KMS-11 (cell line): ENCODE results near the gene CRISPLD2.

Experiments used
- H2AFZ ChIP-seq: fragments of 200-600 bp; sonication (generic); 2 replicates; pipeline ENCODE4 v1.6.1; 2016; ENCODE audit warnings: antibody characterized with exemption, mixed run types, low read depth
- H3K27ac ChIP-seq: fragments of 200-600 bp; sonication (generic); 2 replicates; pipeline ENCODE4 v1.6.1; 2016; ENCODE audit warnings: mild to moderate bottlenecking, mixed run types
- H3K27me3 ChIP-seq: fragments of 200-600 bp; sonication (generic); 2 replicates; pipeline ENCODE4 v1.6.1; 2017; ENCODE audit warnings: mild to moderate bottlenecking, low read depth, mixed run types, moderate library complexity; ENCODE audit not compliant: insufficient read depth
- H3K36me3 ChIP-seq: fragments of 200-600 bp; sonication (generic); 2 replicates; pipeline ENCODE4 v1.6.1; 2017; ENCODE audit warnings: mild to moderate bottlenecking, mixed run types; ENCODE audit not compliant: insufficient read depth
- H3K4me1 ChIP-seq: fragments of 200-600 bp; sonication (generic); 2 replicates; pipeline ENCODE4 v1.6.1; 2016; ENCODE audit warnings: mild to moderate bottlenecking, low read depth, mixed run types; ENCODE audit not compliant: poor library complexity, severe bottlenecking
- H3K4me2 ChIP-seq: fragments of 200-600 bp; sonication (generic); 2 replicates; pipeline ENCODE4 v1.7.0; 2016; ENCODE audit warnings: mild to moderate bottlenecking, mixed run types
- H3K4me3 ChIP-seq: fragments of 200-600 bp; sonication (generic); IDR thresholded peaks from 2 replicates; pipeline ENCODE4 v1.6.1; 2017; ENCODE audit warnings: low read depth, low read length, mixed read lengths; ENCODE audit not compliant: insufficient read depth
- H3K79me2 ChIP-seq: fragments of 200-600 bp; sonication (generic); 2 replicates; pipeline ENCODE4 v1.6.1; 2016; ENCODE audit warnings: low read depth, mixed run types; ENCODE audit not compliant: insufficient read depth
- H3K9ac ChIP-seq: fragments of 200-600 bp; sonication (generic); 2 replicates; pipeline ENCODE4 v1.6.1; 2016; ENCODE audit warnings: mild to moderate bottlenecking, mixed run types
- H4K20me1 ChIP-seq: fragments of 200-600 bp; sonication (generic); 2 replicates; pipeline ENCODE4 v1.6.1; 2016; ENCODE audit warnings: mild to moderate bottlenecking, mixed run types; ENCODE audit not compliant: insufficient read depth
- TF ChIP-seq, protein P1 (sequence below): fragments of 200-600 bp; sonication (generic); conservative IDR thresholded peaks from 2 replicates; pipeline ENCODE4 v1.6.1; 2017; ENCODE audit warnings: low read depth, mild to moderate bottlenecking, antibody characterized with exemption, low read length, moderate library complexity, mixed read lengths

CRISPLD2 gene

DNA sequence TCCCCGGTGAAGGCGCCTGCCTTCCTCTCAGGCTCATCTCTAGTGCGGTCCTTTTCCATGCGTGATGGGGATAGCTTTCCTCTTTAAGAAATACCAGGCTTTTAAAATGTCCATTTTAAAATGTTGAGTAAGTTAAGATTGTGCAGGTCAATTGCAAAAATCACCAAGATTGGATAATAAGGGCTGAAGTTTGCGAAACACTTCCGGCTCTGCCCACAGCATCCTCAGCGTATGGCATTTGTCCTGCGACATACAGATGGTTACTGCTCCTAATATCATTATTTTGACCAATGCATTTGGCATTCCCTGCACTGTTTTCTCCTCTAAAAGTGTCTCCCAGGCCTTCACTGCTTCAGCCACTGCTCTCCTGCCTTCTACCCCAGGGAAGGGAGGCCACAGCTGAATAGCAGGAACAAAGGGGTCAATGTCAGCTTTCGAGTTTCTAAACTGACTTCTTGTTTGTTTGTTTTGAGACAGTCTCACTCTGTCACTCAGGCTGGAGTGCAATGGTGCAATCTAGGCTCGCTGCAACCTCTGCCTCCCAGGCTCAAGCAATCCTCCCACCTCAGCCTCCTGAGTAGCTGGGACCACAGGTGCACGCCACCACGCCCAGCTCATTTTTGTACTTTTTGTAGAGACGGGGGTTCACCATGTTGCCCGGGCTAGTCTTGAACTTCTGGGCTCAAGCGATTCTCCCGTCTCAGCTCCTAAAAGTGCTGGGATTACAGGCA lies 91.9 kb downstream of the CRISPLD2 start:
- Histone ChIP-seq H3K27me3 (peaks cover 88% of the 10 kb centered on the region), H3K4me1 (no peaks in the 10 kb centered on the region), H3K4me3 (no peak overlapping the region), H3K9ac (no peak overlapping the region), H2AFZ (no peak overlapping the region), H3K27ac (no peak overlapping the region), H3K79me2 (no peaks in the 10 kb centered on the region), H3K4me2 (no peak overlapping the region), H3K36me3 (no peaks in the 10 kb centered on the region), H4K20me1 (no peaks in the 10 kb centered on the region)
- TF ChIP-seq, protein P1, sequence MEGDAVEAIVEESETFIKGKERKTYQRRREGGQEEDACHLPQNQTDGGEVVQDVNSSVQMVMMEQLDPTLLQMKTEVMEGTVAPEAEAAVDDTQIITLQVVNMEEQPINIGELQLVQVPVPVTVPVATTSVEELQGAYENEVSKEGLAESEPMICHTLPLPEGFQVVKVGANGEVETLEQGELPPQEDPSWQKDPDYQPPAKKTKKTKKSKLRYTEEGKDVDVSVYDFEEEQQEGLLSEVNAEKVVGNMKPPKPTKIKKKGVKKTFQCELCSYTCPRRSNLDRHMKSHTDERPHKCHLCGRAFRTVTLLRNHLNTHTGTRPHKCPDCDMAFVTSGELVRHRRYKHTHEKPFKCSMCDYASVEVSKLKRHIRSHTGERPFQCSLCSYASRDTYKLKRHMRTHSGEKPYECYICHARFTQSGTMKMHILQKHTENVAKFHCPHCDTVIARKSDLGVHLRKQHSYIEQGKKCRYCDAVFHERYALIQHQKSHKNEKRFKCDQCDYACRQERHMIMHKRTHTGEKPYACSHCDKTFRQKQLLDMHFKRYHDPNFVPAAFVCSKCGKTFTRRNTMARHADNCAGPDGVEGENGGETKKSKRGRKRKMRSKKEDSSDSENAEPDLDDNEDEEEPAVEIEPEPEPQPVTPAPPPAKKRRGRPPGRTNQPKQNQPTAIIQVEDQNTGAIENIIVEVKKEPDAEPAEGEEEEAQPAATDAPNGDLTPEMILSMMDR, result no peak

DNA sequence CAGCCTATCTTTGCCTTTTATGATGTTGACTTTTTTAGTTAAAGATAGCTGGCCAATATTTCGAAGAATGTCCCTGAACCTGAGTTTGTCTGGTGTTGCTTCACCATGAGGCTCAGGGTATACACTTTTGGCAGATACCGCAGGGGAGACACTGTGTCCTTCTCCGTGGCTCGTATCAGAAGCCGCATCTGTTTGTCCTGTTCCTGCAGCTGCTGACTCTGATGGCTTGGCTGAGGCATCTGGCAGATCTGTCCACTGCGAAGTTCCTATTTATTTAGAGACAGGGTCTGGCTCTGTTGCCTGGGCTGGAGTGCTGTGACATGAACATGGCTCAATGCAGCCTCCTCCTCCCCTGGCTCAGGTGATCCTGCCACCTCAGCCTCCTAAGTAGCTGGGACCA lies 93.5 kb downstream of the CRISPLD2 start:
- no peaks in the 10 kb centered on the region for H3K79me2 ChIP-seq
- H3K9ac ChIP-seq, result no peak overlapping the region
- H4K20me1 ChIP-seq, result no peaks in the 10 kb centered on the region
- H2AFZ ChIP-seq, result no peak overlapping the region
- no peak overlapping the region for H3K4me3 ChIP-seq
- H3K4me1 ChIP-seq, result no peaks in the 10 kb centered on the region
- H3K4me2 ChIP-seq, result no peak overlapping the region
- no peak overlapping the region for H3K27ac ChIP-seq
- peaks cover 88% of the 10 kb centered on the region for H3K27me3 ChIP-seq
- no peaks in the 10 kb centered on the region for H3K36me3 ChIP-seq
- TF ChIP-seq, protein P1, result no peak

DNA sequence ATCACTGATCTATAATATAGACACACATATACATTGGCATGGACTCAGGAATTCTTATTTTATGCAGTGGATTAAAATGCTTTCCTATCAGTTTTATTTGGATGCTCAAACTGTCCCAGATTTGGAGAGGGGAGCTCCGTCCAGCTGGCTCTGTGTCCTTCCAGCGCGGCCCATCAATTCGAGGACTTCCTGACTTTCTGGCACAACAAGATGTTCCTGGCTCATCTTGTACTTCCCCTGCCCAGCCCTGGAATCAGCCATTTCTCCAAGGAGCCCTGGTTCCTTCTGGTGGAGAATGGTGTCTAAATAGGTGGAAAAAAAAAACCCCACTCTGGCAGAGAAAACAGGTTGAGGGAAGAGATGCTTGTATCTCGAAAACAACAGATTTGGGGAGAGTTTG lies 94.5 kb downstream of the CRISPLD2 start:
- TF ChIP-seq, protein P1, result no peak
- no peak overlapping the region for H2AFZ ChIP-seq
- H3K9ac ChIP-seq, result no peak overlapping the region
- no peaks in the 10 kb centered on the region for H3K4me1 ChIP-seq
- H3K36me3 ChIP-seq, result no peaks in the 10 kb centered on the region
- H3K27ac ChIP-seq, result no peak overlapping the region
- H3K79me2 ChIP-seq, result no peaks in the 10 kb centered on the region
- no peak overlapping the region for H3K4me3 ChIP-seq
- peaks cover 87% of the 10 kb centered on the region for H3K27me3 ChIP-seq
- no peaks in the 10 kb centered on the region for H4K20me1 ChIP-seq
- H3K4me2 ChIP-seq, result no peak overlapping the region

DNA sequence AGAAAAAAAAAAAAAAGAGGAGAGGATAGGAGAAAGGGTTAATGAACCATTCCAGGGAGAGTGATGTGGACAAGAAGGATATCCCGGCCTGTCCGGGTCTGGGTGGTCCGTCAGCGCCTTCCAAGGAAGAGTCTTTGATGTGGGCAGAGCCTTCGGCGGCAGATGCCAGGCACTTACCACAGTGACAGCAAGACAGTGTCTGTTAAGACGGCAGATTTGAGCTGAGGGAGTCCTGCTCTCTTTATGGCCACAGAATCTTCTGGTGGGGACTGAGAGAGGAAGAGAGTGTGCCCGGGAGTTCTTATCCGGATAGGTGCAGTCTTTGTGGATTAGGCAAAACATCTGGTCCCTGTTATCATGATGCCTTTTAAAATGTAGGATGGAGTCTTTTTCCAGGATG lies 96.4 kb downstream of the CRISPLD2 start:
- Histone ChIP-seq H4K20me1 (no peaks in the 10 kb centered on the region), H3K36me3 (no peaks in the 10 kb centered on the region), H3K4me1 (no peaks in the 10 kb centered on the region), H3K27me3 (peaks cover 92% of the 10 kb centered on the region), H3K4me3 (no peak overlapping the region), H3K9ac (no peak overlapping the region), H3K27ac (no peak overlapping the region), H3K79me2 (no peaks in the 10 kb centered on the region), H3K4me2 (no peak overlapping the region), H2AFZ (no peak overlapping the region)
- TF ChIP-seq, protein P1, result no peak
